Central memory CD4-positive, alpha-beta T cell (primary cell): ENCODE measurements around the gene KIF25.
"Not testable (repeated sequence)": the region's sequence is repeated elsewhere in the genome, so short reads cannot be mapped to it uniquely, and the experiment has no call there.

Experiments
- DNase-seq: peaks from one replicate; pipeline ENCODE4 v3.0.0; 2022

The KIF25 gene

DNA sequence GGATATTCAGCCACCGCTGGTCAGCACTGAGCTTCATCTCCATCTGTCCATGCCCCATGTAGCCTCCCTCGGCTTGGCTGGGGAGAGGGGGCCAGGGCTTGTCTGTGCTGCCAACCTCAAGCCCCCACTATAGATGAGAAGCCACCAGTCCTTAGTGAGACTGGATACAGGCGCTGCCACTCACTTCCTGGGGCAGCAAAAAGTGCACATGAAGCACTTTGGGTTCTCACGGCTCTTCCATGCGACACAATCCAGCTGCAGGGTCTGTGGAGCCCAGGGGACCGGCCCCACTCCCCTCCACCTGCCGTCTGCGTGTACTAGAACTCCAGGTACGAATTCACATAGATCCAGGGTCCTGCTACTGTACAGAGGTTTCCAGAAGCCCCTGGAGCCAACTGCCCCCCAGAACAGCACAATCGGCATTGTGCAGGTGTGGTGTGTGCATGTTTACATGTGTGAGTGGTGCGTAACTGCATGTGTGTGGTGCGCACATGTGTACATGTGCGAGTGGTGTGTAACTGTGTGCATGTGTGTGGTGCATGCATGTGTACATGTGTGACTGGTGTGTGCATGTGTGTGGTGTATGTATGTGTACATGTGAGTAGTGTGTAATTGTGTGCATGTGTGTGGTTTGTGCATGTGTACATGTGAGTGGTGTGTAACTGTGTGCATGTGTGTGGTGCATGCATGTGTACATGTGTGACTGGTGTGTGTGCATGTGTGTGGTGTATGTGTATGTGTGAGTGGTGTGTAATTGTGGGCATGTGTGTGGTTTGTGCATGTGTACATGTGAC is 76.7 kb downstream of the KIF25 start:
- DNase-seq = no peak

DNA sequence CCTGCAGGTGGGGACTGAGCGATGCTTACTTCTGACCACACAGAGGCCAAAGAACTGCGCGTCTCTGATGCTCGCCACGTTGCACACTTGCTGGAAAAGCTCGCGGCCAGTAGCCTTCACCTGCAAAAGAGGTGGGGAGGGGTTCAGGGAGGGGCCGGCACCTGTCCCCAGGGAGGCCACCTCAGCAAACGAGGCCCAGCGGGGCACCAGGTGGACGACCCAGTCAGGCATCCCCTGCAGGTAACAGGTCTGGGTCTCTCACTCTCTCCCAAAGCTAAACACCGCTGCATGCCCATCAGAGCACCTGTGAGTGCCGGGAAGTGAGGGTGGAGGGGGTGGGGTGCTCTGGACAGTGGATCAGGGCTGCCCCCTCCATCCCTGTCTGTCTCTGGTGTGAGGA is 77.7 kb downstream of the KIF25 start:
- DNase-seq = no peak

DNA sequence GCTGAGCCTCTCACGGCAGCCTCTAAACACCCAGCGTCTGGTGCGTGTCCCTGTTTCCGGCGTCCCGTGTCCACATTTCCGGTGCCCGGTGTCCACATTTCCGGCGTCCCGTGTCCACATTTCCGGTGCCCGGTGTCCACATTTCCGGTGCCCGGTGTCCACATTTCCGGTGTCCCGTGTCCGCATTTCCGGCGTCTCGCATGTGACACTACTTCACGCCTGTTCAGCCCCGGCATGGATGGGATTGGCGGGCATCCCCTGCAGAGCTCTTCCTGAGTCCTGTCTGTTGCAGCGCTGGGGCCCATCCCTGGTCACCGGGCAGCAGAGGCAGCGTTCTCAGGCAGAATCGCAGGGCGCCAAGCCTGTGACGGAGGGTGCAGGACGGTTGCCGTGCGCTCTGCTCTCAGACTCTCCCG is 78.3 kb downstream of the KIF25 start:
- DNase-seq = no peak

DNA sequence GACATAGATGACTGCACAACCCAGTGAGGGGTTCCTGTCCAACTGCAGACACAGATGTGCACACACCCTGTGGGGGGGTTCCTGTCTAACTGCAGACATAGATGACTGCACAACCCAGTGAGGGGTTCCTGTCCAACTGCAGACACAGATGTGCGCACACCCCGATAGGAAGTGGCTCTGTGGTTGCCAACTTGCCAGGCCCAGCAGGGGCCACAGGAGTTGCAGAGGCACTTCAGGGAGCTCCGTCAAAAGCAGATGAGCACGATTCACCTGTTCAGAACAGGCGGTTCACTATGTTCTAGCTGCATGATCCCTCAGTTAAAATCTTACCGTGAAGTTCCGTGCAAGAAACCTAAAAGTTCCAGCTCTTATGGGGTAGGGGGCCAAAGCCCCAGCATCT is 79.9 kb downstream of the KIF25 start:
- DNase-seq = not testable (repeated sequence)

DNA sequence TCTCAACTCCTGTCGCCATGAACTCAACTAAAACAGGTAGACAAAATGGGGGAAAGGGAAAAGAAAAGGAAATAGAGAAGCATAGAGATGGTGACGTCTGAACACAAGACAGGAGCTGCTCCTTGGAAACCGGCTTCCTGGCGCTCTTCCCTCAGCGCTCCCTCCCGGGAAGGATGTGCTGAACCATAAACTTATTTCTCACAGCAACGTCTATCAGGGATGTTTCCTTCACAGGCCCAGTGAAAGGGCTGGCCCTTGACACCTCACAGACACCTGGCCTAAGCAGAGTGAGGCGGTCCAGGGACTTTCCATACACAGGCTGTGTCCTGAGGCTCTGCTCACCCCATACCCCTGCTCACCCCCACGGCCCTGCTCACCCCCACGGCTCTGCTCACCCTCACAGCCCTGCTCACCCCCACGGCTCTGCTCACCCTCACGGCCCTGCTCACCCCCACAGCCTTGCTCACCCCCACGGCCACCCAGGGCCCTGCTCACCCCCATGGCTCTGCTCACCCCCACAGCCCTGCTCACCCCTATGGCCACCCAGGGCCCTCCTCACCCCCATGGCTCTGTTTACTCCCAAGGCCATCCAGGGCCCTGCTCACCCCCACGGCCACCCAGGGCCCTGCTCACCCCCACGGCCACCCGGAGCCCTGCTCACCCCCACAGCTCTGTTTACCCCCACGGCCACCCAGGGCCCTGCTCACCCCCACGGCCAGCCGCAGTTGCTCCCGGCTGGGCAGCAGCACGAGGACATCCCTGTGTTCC is 80.9 kb downstream of the KIF25 start:
- DNase-seq = no peak

DNA sequence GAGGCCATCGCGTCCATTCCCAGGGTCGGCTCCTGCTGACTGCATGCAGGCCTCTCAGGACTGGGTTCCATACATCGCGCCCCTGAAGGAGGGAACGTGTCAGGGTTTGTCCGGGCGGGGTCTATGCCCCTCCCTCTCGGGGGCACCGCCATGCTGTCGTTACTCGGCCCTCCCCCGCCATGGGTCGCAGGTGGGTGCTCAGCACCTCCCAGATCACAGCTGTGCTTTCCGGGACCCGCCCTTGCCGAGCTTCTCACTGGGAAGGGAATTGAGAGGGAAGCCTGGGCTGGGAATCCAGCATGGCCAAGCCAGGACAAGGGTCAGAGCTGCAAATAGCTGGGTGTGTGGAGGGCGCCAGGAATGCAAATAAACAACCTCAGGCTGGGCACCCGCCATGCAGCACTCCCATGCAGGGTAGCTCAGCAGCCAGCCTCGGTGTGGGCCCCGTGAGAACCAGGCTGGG is 81.5 kb downstream of the KIF25 start, which contains the start of gene FRMD1:
FRMD1 (minus strand) TSS at position 270 of the 463 bp plus-strand sequence; CDS start at position 152, 118 bp downstream.
- DNase-seq = no peak

DNA sequence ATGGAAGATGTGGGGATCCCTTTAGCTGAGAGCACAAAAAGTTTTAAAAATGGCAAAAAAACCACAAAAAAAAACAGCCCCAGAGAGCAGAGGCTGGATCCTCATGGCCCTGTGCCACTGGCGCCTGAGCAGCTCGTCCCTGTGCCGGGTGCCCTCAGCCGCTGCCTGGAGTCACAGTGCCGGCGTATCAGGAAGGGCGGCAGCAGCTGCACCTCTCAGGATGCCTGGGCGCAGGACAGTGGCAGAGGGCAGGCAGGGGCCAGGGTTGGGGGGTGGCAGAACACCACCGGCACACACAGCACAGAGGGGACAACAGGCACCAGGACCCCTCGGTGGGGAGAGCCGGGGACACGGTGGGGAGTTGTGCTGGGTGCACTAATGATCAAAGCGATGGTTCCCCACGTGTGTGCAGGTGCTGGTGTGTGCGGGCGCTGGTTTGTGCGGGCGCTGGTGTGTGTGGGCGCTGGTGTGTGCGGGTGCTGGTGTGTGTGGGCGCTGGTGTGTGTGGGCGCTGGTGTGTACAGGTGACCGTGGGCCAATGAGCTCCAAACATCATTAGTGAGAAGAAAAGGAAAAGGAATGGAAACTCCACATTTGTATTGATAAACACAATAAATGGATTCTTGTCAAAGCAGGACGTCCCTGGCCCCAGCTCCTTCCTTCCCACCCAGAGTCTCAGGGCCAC is 83.1 kb downstream of the KIF25 start:
- no peak for DNase-seq

DNA sequence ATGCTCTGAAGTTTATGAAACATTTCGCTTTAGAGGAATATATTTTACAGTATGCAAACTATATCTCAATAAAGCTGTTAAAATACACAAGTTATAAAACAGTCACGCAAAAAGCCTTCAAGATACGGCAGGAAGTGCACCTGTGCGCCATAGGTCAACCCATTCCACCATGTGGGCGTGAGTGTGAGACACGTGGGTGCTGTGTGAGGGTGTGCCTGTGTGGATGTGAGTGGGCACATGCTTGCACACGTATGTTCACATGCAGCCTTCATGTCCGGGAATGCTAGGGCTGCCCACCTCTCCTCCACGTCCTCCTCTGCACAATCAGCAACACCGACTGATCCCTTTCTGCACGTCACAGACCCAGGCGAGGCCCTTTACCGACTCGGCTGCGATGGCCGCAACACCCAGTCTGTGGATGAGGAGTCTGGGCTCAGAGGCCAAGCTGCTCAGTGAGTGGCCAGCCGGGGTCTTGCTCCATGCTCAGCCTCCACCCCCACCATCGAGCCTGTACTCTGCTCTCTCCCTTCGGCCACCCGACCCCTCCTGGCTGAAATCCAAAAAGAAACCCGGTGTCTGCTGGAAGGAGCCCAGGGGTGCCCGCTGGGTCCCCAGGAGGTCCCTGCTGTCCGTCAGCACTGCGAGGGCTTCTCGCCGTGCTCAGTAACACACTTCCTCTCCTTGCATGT is 84.5 kb downstream of the KIF25 start:
- no peak for DNase-seq

DNA sequence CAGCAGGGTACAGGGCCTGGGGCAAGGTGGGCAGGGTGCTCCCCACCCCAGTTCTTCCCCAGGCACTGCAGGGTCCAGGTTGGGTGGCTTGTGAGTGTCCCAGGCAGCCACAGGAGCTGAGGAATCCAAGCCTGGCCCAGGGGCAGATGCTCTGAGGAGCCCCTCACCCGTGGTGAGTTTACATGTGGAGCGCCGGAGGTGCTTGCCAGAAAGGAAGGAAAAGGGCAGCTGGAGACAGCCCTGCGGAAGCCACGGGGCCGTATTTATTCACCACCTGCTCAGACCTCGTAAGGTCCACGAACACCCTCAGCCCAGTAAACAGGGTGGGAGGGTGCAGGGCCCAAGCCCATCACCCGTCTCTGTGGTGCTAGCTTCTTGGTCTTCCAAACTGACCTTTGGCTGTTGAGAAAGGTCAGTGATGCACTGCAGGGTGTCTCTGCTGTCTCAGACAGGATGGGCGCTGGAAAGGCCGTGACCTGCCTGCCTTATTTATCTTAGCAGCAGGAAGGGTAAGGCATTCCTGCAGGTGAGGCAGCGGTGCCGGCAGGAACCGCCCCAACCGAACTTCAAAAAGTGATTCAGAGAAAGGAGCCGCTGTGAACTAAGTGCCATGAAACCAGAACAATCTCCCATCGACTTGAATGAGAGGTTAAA is 85.5 kb downstream of the KIF25 start:
- DNase-seq = no peak

DNA sequence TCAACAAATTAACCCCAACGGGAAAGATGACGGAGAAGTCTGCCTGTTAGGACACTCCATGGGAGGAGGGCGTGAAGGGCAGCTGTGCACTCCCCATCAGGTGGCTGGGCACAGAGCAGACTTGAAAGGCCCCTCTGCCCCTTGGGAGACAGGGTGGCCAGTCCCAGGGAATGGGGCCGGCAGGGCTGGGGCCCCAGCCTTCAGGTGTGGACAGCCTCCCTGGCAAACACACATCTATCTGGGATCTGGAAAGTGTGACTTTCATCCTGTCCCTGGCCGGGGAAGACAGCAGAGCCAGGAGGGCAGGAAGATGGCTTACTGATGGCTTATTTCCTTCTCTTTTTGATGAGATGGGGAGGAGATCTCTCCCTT is 86.0 kb downstream of the KIF25 start:
- no peak for DNase-seq

DNA sequence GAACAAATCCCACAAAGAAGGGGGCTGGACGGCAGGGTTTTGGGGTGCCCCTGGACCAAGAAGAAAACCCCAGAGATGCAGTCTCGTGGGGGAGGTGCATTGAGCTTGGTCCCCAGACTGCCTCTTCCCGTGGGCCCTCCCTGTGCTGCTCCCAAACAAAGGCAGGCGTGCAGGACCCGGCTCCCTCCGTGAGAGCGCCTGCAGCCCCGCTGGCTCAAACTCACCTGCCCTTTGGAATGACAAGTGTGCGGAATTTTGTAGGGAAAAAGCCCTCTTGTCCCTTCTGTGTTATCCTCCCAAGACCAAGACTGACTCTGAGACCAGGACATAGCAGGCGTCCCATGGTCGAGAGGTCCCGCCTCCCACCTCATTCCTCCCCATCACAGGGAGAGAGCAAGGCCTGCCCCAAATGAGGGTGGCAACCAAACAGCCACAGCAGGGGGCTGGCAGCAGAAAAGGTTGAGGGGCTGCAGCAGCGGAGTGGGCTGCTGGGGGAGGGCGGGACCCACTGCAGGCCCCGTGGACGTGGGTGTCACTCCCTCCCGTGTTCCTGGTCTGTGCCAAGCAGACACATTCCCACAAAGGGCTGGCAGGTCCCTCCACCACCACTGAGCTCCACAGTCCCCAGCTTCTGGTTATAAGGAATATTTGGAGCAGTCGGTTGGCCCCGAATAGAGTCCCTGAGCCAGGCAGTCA is 87.1 kb downstream of the KIF25 start:
- no peak for DNase-seq

DNA sequence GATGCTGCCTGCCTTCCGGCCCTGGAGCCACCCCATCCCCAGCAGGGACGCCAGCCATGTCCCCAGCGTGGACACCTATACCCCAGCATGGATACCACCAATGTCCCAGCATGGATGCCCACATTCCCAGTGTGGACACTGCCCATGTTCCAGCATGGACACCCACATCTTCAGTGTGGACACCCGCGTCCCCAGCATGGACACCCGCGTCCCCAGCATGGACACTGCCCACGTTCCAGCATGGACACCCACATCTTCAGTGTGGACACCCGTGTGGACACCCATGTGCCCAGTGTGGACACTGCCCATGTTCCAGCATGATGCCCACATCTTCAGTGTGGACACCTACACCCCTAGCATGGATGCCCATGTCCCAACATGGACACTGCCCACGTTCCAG is 88.6 kb downstream of the KIF25 start:
- no peak for DNase-seq

DNA sequence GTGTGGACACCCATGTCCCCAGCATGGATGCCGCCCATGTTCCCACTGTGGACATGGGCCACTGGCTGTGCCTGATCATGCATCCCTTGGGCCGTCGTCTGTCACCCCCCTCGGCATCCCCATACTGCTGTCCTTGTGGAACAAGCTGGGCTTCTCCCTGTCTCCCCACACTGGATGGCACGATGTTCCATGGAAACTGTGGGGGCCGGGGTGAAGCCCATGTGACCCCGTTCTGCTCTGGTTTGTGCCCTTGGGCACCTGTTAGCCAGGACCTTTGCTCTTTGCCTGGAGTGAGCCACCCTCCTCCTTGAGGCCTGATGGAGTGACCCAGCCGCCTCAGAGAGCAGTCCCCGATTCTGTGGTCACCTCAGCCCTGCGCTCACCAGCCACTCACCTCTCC is 89.1 kb downstream of the KIF25 start:
- no peak for DNase-seq

DNA sequence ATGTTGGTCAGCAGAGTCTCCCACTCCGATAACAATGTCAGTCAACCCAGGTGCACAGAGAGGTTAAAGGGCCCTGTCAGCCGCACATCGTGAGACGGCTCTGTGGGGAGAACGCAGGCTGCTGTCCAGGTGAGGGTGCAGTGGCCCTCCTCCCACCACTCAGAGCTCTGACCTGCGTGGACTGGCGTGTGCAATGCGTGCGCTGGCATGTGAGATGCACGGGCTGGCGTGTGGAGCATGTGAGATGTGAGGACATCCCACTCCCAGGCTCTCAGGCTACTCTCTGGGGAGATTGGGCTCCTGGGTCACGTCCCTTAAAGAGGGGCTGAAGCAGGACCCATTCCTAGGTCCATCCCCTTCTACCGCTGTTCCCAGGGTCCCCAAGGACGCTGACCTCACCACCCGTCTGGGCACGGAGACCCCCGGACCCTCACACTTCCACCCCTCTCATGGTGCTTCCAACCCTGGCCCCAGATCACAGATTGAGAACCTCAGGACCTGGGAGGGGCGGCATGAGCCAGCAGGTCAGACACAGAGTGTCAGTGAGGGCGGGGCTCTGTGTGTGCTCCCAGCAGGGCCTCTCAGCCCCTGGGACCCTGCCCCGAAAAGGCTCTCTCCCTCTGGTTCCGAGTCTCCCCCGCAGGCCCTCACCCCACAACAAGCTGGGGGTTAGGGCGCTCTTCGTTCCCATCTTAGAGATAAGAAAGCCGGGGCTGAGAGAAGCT is 90.1 kb downstream of the KIF25 start:
- DNase-seq = no peak

DNA sequence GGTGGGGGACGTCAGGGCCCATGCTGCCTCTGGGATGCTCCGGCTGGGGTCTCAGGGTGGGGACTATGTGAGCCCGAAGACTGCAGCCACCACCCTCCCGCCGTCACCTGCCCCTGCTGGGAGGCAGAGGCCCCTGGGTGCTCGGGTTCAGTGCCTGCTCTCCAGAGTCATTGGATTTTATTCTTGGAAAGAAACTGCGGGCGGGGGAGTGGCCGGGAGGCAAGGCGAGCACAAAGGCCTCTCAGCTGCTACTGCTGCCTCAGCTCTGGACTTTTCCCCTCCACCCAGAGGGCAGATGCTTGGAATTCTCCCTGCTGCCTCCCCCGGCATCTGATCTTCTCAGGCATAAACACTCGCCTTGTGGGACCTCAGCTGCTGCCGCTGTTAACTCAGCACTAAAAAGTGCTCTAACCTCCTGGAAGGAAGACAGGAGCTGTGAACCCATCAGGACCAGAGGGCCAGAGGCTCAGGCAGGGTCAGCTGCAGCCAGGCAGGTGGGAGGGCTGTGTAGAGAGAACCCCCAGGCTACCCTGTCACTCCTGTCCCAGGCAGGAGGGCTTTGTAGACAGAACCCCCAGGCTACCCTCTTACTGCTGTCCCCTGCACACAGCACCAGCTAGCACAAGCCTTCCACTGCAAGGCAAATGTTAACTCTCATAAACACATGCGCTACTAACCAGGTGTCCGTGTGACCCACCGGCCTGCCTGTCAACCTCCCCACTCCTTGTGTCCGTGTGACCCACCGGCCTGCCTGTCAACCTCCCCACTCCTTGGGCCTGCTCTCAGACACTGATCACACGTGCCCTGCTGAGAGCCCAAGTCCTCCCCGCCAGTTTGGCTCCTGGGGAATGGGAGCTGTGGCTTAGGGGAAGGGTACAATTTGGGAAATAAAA is 90.9 kb downstream of the KIF25 start:
- no peak for DNase-seq

DNA sequence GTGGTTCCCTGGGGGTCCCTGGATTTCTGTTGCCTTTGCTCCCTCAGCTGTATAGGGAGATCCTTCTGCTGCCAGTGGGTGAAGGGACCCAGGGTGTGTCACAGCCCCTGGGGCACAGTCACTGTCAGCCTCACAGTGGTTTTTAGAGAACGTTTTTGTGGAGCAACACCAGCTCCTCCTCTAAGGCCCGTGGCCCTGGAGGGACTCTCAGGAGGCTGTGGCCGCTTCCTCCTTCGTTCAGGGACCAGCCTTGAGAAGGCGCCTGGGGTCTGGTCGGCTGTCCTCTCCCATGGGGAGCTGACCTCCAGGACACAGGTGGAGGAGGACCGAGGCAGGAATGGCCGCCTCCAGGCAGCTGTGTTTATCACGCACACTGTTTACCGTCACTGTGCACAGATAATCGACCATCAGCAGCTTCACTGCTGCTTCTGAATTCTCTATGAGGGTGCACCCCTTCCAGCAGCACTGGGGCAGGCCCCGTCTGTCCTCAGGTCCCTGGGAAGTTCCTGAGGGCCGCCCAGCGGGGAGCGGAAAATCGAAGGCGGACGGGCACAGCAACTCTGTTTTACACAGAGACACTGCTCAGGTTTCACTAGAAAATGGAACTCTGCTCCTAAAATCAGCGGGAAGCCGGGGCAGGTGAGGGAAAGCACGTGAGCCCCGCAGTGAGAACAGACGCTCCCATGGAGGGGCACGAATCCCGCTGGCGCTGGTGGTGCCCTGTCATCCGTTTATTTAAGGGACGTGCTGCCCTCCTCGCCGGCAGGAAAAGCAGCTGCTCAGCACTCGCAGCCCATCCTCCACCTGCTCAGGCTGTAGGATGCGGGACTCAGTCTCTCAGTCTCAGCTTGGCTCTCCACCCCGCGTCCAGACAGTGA is 92.0 kb downstream of the KIF25 start:
- no peak for DNase-seq

DNA sequence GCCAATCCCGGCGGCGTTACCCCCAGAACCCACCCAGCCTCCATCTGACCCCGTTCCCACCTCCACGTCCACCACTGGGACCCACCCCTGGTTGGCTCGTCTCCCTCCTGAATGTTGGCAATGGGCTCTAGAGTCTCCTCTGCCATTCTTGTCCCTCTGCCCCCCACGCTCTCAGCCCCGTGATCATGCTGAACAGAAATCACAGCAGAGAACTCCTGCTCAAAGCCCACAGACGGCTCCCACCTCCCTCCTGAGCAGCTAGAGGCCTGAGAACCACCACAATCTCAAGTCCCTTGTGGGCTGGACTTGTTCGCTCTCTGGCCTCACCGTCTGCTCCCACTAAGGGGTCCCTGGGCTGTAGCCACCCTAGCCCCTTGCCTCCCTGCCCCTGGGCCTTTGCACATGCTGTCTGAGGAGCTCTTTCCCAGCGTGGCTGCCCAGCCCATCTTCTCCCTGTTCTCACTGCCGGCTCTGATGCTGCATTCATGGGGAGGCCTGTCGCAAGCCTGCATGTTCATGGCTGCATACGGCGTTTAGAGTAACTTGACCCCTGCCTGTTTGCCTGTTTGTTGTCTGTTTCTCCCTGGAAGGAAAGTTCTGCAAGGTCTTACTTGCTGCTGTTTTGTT is 92.7 kb downstream of the KIF25 start:
- DNase-seq = no peak

DNA sequence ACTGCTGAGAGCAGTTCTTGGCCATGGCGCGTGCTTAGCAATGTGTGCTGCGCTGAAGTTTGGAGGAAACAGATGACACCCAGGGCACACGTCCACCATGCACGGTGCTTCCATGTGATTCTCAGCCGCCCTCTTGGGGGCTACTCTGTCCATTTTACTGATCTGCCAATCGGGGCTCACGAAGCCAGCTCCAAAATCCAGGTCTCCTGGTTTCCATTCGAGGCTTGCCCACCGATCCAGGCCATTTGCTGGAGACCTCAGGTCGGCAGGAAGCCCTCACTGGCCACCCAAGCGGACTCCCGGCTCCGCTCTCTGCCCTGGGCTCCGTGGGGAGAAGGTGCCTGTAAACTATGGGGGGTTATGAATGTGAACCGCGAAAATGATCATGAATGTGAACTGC is 93.2 kb downstream of the KIF25 start:
- no peak for DNase-seq
